Stimulated activated CD4-positive, alpha-beta T cell treated with anti-CD3 and anti-CD28 coated beads, TNF-alpha, amount 100 ng/mL, for 4 hours (primary cell): ENCODE results near the gene ISCU.
"Not testable (repeated sequence)": the region's sequence is repeated elsewhere in the genome, so short reads cannot be mapped to it uniquely, and the experiment has no call there.

ENCODE experiments used
- DNase-seq, 3 experiments: peaks; one replicate each; pipeline ENCODE4 v3.0.0-alpha.2; 2020; ENCODE audit warnings: low read depth in 3 of 3

The ISCU gene

GRCh38 chr12:108618079-108618952 is 55.9 kb downstream of the ISCU start:
- DNase-seq: peak; percentile 57 to 67 (median 58)

- DNase-seq: not testable (repeated sequence)
These were observed 56.5 kb downstream of the ISCU start for GRCh38 chr12:108618953-108619274.
